HG03039 (cell line): Measurements from ENCODE around the gene BBS1.
"Not testable (repeated sequence)": the region's sequence is repeated elsewhere in the genome, so short reads cannot be mapped to it uniquely, and the experiment has no call there.

Experiments used
- ATAC-seq: cut with Tn5 transposase; IDR thresholded peaks from one replicate; pipeline ENCODE4 v1.9.1; 2021; ENCODE audit warnings: mild to moderate bottlenecking, moderate library complexity; ENCODE audit not compliant: unreplicated experiment

BBS1 gene

GRCh38 chr11:66569076-66569475, 58.6 kb downstream of the BBS1 start:
- ATAC-seq: no peak

DNA sequence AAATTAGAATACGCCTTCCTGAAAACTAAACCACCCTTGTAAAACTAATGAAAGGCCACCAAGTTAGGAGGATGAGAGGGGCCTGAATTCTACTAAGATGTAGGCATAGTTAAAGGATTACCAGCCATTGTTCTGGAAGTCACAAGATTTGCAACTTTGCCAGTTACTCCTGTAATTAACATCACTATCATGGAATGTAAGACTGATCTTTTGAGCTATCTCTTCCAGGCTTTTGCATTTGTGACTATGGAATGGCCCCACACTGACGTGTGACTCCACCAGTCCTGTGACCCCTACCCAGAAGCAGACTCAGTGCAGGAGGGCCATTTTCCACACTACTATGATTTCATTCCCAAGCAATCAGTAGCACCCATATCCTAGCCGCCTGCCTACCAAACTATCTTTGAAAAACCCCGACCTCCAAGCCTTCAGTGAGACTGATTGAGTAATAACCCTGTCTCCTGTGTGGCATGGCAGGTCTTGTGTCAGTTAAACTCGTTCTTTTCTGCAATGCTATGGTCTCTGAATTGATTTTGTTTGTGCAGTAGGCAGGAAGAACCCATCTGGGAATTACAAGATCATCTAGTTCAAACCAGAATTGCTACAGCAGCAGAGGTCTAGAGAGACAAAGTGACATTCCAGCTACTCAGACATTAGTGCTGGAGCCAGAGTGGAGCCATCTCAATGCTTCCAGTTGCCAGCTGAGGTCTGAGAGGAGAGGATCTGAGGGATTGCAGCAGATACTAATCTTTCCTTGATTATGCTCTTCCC, 59.8 kb downstream of the BBS1 start:
- ATAC-seq: no peak

DNA sequence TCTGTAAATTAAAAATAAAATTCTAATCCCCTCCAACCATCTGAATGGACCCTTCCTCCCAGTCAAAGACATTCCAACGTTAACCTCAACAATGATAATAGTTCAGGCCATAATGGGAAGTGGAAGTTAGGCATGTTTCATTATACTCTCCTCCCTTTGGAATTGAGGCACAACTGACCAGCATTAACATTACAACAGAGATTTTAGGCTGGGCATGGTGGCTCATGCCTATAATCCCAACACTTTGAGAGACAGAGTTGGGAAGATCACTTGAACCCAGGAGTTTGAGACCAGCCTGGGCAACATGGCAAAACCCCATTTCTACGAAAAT, 60.4 kb downstream of the BBS1 start:
- no peak for ATAC-seq

DNA sequence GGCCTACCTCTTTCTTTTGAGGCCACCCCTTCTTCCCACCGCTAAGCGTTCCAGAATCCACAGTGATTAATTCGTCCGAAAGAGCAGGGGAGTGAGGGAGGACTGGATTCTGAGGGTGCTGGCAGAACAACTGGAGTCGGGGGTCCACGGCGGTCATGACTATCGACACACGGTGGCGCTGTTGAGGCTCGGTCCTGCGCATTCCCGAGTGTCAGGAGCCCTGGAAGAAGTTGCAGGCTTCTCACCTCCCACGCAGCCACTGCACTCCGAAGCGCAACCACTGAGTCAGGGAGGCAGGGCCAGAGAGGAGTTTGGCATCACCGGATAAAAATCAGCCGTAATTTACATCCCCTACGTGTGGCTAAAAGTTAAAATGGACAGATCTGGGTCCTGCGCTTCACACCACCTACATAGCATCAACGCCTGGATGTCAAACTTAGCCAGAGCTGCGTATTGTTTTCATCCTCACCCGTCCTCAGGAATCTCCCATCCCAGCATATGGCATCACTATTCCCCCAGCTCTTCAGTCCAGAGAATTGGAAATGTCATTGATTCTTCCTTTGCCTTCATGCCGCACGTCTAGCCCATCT, 68.7 kb downstream of the BBS1 start:
- ATAC-seq: no peak

DNA sequence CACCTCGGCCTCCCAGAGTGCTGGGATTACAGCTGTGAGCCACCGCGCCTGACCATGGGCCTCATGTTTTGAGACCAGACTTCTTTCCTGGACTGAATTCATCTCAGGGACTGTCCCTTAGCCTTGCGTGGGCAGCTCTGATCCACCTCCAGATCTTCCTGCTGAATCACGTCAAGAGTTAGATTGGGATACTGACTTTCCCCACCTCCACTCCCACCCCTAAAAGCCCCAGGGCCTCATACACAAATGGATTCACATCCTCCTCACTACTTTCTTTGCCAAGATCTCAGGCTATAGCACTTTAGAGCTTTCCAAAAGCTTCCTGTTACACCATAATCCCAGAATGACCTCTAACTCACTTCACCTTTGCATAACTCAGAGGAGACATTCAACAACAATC, 70.4 kb downstream of the BBS1 start:
- no peak for ATAC-seq

DNA sequence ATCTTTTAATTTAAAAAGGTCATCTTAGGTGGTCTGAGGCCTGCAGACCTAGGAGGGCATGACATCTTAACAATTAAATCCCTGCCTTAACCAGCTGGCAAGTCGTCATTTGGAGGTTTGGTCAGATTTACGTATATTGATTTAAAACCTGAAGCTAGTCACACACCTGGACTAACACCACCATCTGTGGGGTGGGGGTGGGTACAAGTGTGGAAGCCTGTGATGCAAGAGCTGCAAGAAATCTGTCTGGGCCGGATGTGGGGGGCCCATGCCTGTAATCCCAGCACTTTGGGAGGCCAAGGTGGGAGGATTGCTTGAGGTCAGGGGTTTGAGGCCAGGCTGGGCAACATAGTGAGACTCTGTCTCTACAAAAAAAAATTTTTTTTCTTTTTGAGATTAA, 70.8 kb downstream of the BBS1 start:
- no peak for ATAC-seq

GRCh38 chr11:66582565-66583147, 72.2 kb downstream of the BBS1 start:
- ATAC-seq: not testable (repeated sequence)
